CD4-positive, alpha-beta memory T cell (primary cell): Measurements from ENCODE around the gene SLC35F3. TPM values are rescaled to one million over a fixed set of nuclear protein-coding genes. Genes with fewer than 3 reads are reported as not detected.
"Not testable (repeated sequence)": the region's sequence is repeated elsewhere in the genome, so short reads cannot be mapped to it uniquely, and the experiment has no call there.

ENCODE experiments used
- CTCF ChIA-PET: fragments of 350-600 bp; sonication (Branson Sonifier 250); formaldehyde crosslinking; loops from one replicate; lab custom pipeline; 2021; ENCODE audit warnings: inconsistent platforms; ENCODE audit not compliant: partially characterized antibody; lab: Charles Lee
- POLR2A ChIA-PET: fragments of 350-600 bp; sonication (Branson Sonifier 250); formaldehyde crosslinking; loops from one replicate; lab custom pipeline; 2021; ENCODE audit not compliant: partially characterized antibody; lab: Charles Lee
- DNase-seq, 5 donors: peaks; one replicate each; pipeline versions ENCODE4 v3.0.0 to v3.0.0-alpha.2; 2020 to 2022; ENCODE audit warnings: mixed read lengths in 1 of 5
- H3K27ac ChIP-seq: one replicate; pipeline ENCODE4 v1.7.0; 2013; ENCODE audit warnings: low read depth, low read length
- H3K27me3 ChIP-seq: 2 replicates; pipeline ENCODE4 v1.7.0; 2013; ENCODE audit warnings: mild to moderate bottlenecking, low read length, moderate library complexity; ENCODE audit not compliant: insufficient read depth
- H3K36me3 ChIP-seq: 2 replicates; pipeline ENCODE4 v1.7.0; 2013; ENCODE audit warnings: mild to moderate bottlenecking, low read length, moderate library complexity; ENCODE audit not compliant: insufficient read depth
- H3K4me1 ChIP-seq: 2 replicates; pipeline ENCODE4 v1.7.0; 2013; ENCODE audit warnings: mild to moderate bottlenecking, low read length, moderate library complexity; ENCODE audit not compliant: insufficient read depth
- H3K4me3 ChIP-seq, 2 donors: one replicate each; pipeline ENCODE4 v1.7.0; 2013; ENCODE audit warnings: low read length in 2 of 2, mild to moderate bottlenecking in 1 of 2
- H3K9me3 ChIP-seq, 2 donors: one replicate each; pipeline ENCODE4 v1.7.0; 2013; ENCODE audit warnings: low read length in 2 of 2, control low read depth in 1 of 2; ENCODE audit not compliant: control insufficient read depth in 1 of 2
- H3K27ac Mint-ChIP-seq, 7 donors: one replicate each; pipeline ENCODE4 v1.8.0; 2020 to 2021; ENCODE audit warnings: mixed read lengths in 7 of 7, mild to moderate bottlenecking in 6 of 7, inconsistent platforms in 3 of 7, moderate library complexity in 3 of 7
- H3K27me3 Mint-ChIP-seq, 2 donors: one replicate each; pipeline ENCODE4 v1.8.0; 2020 to 2021; ENCODE audit warnings: mixed read lengths in 2 of 2
- H3K36me3 Mint-ChIP-seq, 2 donors: one replicate each; pipeline ENCODE4 v1.8.0; 2020 to 2021; ENCODE audit warnings: mixed read lengths in 2 of 2, inconsistent platforms in 1 of 2, mild to moderate bottlenecking in 1 of 2
- H3K4me1 Mint-ChIP-seq, 4 donors: one replicate each; pipeline ENCODE4 v1.8.0; 2020 to 2021; ENCODE audit warnings: mixed read lengths in 4 of 4, mild to moderate bottlenecking in 1 of 4
- H3K4me3 Mint-ChIP-seq, 8 donors: one replicate each; pipeline ENCODE4 v1.8.0; 2020 to 2021; ENCODE audit warnings: mixed read lengths in 8 of 8, mild to moderate bottlenecking in 7 of 8, moderate library complexity in 6 of 8, inconsistent platforms in 3 of 8
- H3K9me3 Mint-ChIP-seq, 8 donors: one replicate each; pipeline ENCODE4 v1.8.0; 2020 to 2021; ENCODE audit warnings: mixed read lengths in 8 of 8, mild to moderate bottlenecking in 5 of 8, inconsistent platforms in 3 of 8, moderate library complexity in 1 of 8
- intact Hi-C: fragments of 100-400 bp; cut with micrococcal nuclease; formaldehyde crosslinking; loops from one replicate; pipeline ENCODE4 v1.15.1; 2023
- polyA plus RNA-seq, 2 donors: library from polyadenylated mRNA; unstranded; fragments of 300-500 nt; fragmentation: Illumina TruSeq; gene quantifications; one replicate each; pipeline ENCODE4 v1.2.3, GENCODE V29; 2021
- total RNA-seq, 2 experiments: library from RNA; stranded (reverse); gene quantifications; one replicate each; pipeline ENCODE4 v1.2.3, GENCODE V29; 2021

The SLC35F3 gene
- total and polyA plus RNA-seq, 4 experiments from 2014 or later = 0.12 to 0.84 TPM; not detected in 2

GRCh38 chr1:234176847-234177246 lies 272.4 kb downstream of the SLC35F3 start:
- CTCF ChIA-PET, DNase-seq, H3K9me3 ChIP-seq, H3K27ac Mint-ChIP-seq, H3K27ac ChIP-seq, H3K36me3 ChIP-seq, H3K4me1 Mint-ChIP-seq, intact Hi-C loops, H3K4me3 ChIP-seq, H3K4me3 Mint-ChIP-seq, POLR2A ChIA-PET, H3K36me3 Mint-ChIP-seq, H3K4me1 ChIP-seq, H3K27me3 ChIP-seq: not testable (repeated sequence)
- Mint-ChIP-seq H3K27me3 (peaks cover 13 to 37% of the 10 kb centered on the region in 2 donors), H3K9me3 (peaks cover 0 to 11% (median 6%) of the 10 kb centered on the region in 8 donors)

- Mint-ChIP-seq H3K36me3 (no peaks in the 10 kb centered on the region), H3K27ac (no peak overlapping the region), H3K4me1 (no peaks in the 10 kb centered on the region), H3K27me3 (peaks cover 22 to 34% of the 10 kb centered on the region in 2 donors), H3K9me3 (peaks cover 0 to 17% (median 4%) of the 10 kb centered on the region in 8 donors), H3K4me3 (no peak overlapping the region)
- no peak overlapping the region for H3K4me3 ChIP-seq
- H3K4me1 ChIP-seq = no peaks in the 10 kb centered on the region
- no peak for DNase-seq
- no peaks in the 10 kb centered on the region for H3K9me3 ChIP-seq
- no peaks in the 10 kb centered on the region for H3K27me3 ChIP-seq
- no peak overlapping the region for H3K27ac ChIP-seq
- POLR2A ChIA-PET = no interaction called here
- CTCF ChIA-PET = interaction anchor here (1.1 kb wide), 1 partner anchor 18 kb away, joined by 3 read pairs; no protein-coding TSS in a partner anchor
- intact Hi-C loops = no loop called here
- no peaks in the 10 kb centered on the region for H3K36me3 ChIP-seq
These were observed 281.0 kb downstream of the SLC35F3 start for GRCh38 chr1:234185438-234185837.

- Histone ChIP-seq H3K4me3 (no peak overlapping the region), H3K27ac (no peak overlapping the region), H3K27me3 (peaks cover 3% of the 10 kb centered on the region), H3K4me1 (no peaks in the 10 kb centered on the region), H3K36me3 (no peaks in the 10 kb centered on the region), H3K9me3 (no peaks in the 10 kb centered on the region)
- H3K4me1 Mint-ChIP-seq = no peaks in the 10 kb centered on the region
- POLR2A ChIA-PET = no interaction called here
- H3K9me3 Mint-ChIP-seq = peaks cover 0 to 22% (median 8%) of the 10 kb centered on the region in 8 donors
- intact Hi-C loops = no loop called here
- CTCF ChIA-PET = no interaction called here
- H3K36me3 Mint-ChIP-seq = no peaks in the 10 kb centered on the region
- H3K27me3 Mint-ChIP-seq = peaks cover 21 to 35% of the 10 kb centered on the region in 2 donors
- H3K27ac Mint-ChIP-seq = peak overlapping the region in 1 of 7 donors; percentile 38
- H3K4me3 Mint-ChIP-seq = no peak overlapping the region
- DNase-seq = no peak
These were observed 281.7 kb downstream of the SLC35F3 start for GRCh38 chr1:234186037-234186688.

GRCh38 chr1:234188454-234188792 lies 283.9 kb downstream of the SLC35F3 start:
- Mint-ChIP-seq H3K27ac (peak overlapping the region in 1 of 7 donors; percentile 58), H3K36me3 (no peaks in the 10 kb centered on the region), H3K4me3 (no peak overlapping the region), H3K4me1 (no peaks in the 10 kb centered on the region), H3K9me3 (peaks cover 5 to 25% (median 16%) of the 10 kb centered on the region in 8 donors), H3K27me3 (peaks cover 19 to 39% of the 10 kb centered on the region in 2 donors)
- Histone ChIP-seq H3K4me3 (no peak overlapping the region), H3K9me3 (no peaks in the 10 kb centered on the region), H3K27me3 (peaks cover 3% of the 10 kb centered on the region), H3K36me3 (no peaks in the 10 kb centered on the region), H3K27ac (no peak overlapping the region), H3K4me1 (no peaks in the 10 kb centered on the region)
- POLR2A ChIA-PET = no interaction called here
- DNase-seq = no peak
- CTCF ChIA-PET = no interaction called here
- intact Hi-C loops = no loop called here

- Mint-ChIP-seq H3K4me1 (no peaks in the 10 kb centered on the region), H3K9me3 (peaks cover 0 to 11% (median 7%) of the 10 kb centered on the region in 8 donors), H3K27ac (no peak overlapping the region), H3K27me3 (peaks cover 19 to 32% of the 10 kb centered on the region in 2 donors), H3K36me3 (no peaks in the 10 kb centered on the region), H3K4me3 (no peak overlapping the region)
- no peak overlapping the region for H3K27ac ChIP-seq
- no peaks in the 10 kb centered on the region for H3K9me3 ChIP-seq
- intact Hi-C loops = no loop called here
- no peak for DNase-seq
- H3K36me3 ChIP-seq = no peaks in the 10 kb centered on the region
- no peaks in the 10 kb centered on the region for H3K4me1 ChIP-seq
- no peaks in the 10 kb centered on the region for H3K27me3 ChIP-seq
- POLR2A ChIA-PET = no interaction called here
- H3K4me3 ChIP-seq = no peak overlapping the region
- CTCF ChIA-PET = no interaction called here
These were observed 293.4 kb downstream of the SLC35F3 start for GRCh38 chr1:234197839-234198238.

GRCh38 chr1:234199476-234200127 lies 295.1 kb downstream of the SLC35F3 start:
- Mint-ChIP-seq H3K4me3 (no peak overlapping the region), H3K4me1 (no peaks in the 10 kb centered on the region), H3K27me3 (peaks cover 14 to 21% of the 10 kb centered on the region in 2 donors), H3K36me3 (no peaks in the 10 kb centered on the region), H3K27ac (no peak overlapping the region), H3K9me3 (peaks cover 0 to 9% (median 4%) of the 10 kb centered on the region in 8 donors)
- no peak overlapping the region for H3K27ac ChIP-seq
- no peaks in the 10 kb centered on the region for H3K9me3 ChIP-seq
- no peak for DNase-seq
- POLR2A ChIA-PET = no interaction called here
- intact Hi-C loops = no loop called here
- H3K4me3 ChIP-seq = no peak overlapping the region
- no peaks in the 10 kb centered on the region for H3K27me3 ChIP-seq
- no peaks in the 10 kb centered on the region for H3K4me1 ChIP-seq
- H3K36me3 ChIP-seq = no peaks in the 10 kb centered on the region
- CTCF ChIA-PET = no interaction called here

- Mint-ChIP-seq H3K36me3 (no peaks in the 10 kb centered on the region), H3K27ac (no peak overlapping the region), H3K4me3 (no peak overlapping the region), H3K27me3 (peaks cover 9 to 16% of the 10 kb centered on the region in 2 donors), H3K9me3 (peaks cover 0 to 6% (median 0%) of the 10 kb centered on the region in 8 donors), H3K4me1 (no peaks in the 10 kb centered on the region)
- Histone ChIP-seq H3K9me3 (no peaks in the 10 kb centered on the region), H3K27me3 (no peaks in the 10 kb centered on the region), H3K4me3 (no peak overlapping the region), H3K27ac (no peak overlapping the region), H3K4me1 (no peaks in the 10 kb centered on the region), H3K36me3 (no peaks in the 10 kb centered on the region)
- intact Hi-C loops = no loop called here
- CTCF ChIA-PET = no interaction called here
- DNase-seq = no peak
- POLR2A ChIA-PET = no interaction called here
These were observed 296.1 kb downstream of the SLC35F3 start for GRCh38 chr1:234200566-234200965.
